ENCODE data around the gene ACTL8. TPM values are rescaled to one million over a fixed set of nuclear protein-coding genes. Genes with fewer than 3 reads are reported as not detected.

The ACTL8 gene
- total and polyA plus RNA-seq, 10 donors = not detected

GRCh38 chr1:17729909-17730308 is 25.2 kb upstream of the ACTL8 start:
- Histone ChIP-seq H3K27me3 (replicated peaks in 1 of 7) (peaks cover 0 to 31% (median 0%) of the 10 kb centered on the region in 7 donors), H3K4me1 (no peaks in the 10 kb centered on the region), H3K27ac (no peak overlapping the region), H3K4me3 (no peak overlapping the region), H3K36me3 (no peaks in the 10 kb centered on the region), H3K9me3 (peaks cover 0 to 11% (median 3%) of the 10 kb centered on the region in 8 donors)
- TF ChIP-seq POLR2AphosphoS5 (IDR thresholded peaks at IDR 0.05) (no peak), POLR2A (IDR thresholded peaks at IDR 0.05) (no peak)
- TF ChIP-seq, protein P1, sequence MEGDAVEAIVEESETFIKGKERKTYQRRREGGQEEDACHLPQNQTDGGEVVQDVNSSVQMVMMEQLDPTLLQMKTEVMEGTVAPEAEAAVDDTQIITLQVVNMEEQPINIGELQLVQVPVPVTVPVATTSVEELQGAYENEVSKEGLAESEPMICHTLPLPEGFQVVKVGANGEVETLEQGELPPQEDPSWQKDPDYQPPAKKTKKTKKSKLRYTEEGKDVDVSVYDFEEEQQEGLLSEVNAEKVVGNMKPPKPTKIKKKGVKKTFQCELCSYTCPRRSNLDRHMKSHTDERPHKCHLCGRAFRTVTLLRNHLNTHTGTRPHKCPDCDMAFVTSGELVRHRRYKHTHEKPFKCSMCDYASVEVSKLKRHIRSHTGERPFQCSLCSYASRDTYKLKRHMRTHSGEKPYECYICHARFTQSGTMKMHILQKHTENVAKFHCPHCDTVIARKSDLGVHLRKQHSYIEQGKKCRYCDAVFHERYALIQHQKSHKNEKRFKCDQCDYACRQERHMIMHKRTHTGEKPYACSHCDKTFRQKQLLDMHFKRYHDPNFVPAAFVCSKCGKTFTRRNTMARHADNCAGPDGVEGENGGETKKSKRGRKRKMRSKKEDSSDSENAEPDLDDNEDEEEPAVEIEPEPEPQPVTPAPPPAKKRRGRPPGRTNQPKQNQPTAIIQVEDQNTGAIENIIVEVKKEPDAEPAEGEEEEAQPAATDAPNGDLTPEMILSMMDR (IDR thresholded peaks at IDR 0.05 in 8 of 11, conservative IDR thresholded peaks at IDR 0.05 in 3 of 11) = no peak
- WGBS, 5 donors = 70 to 81% (median 73%) methylated on average over 8 to 10 of the region's 10 CpGs
- intact Hi-C loops (cut with DNase I; ENCODE audit: low total_unique reads) = no loop called here
- no peak for DNase-seq

DNA sequence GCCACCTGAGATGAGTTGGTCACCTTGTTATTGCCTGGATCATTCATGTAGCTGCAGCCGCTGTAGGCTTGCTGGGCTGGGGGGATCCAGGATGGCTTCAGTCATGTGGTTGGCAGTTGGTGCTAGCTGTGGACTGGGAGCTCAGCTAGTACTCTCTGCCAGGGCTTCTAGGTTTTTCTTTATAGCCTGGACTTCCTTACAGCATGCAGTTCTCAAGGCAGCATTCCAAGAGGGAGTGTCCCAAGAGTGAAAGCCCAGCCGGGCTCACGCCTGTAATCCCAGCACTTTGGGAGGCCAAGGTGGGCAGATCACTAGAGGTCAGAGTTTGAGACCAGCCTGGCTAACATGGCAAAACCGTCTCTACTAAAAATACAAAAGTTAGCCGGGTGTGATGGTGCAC is 23.7 kb upstream of the ACTL8 start:
- no peak for DNase-seq
- Histone ChIP-seq H3K9me3 (peaks cover 0 to 11% (median 3%) of the 10 kb centered on the region in 8 donors), H3K27ac (no peak overlapping the region), H3K4me1 (no peaks in the 10 kb centered on the region), H3K4me3 (no peak overlapping the region), H3K27me3 (replicated peaks in 1 of 7) (peaks cover 0 to 34% (median 8%) of the 10 kb centered on the region in 7 donors), H3K36me3 (no peaks in the 10 kb centered on the region)
- intact Hi-C loops (cut with DNase I; ENCODE audit: low total_unique reads) = no loop called here
- 68 to 86% (median 83%) methylated on average over 4 to 5 of the region's 5 CpGs for WGBS, 5 donors
- TF ChIP-seq, protein P1 (IDR thresholded peaks at IDR 0.05 in 8 of 11, conservative IDR thresholded peaks at IDR 0.05 in 3 of 11) = no peak
- TF ChIP-seq POLR2A (IDR thresholded peaks at IDR 0.05) (no peak), POLR2AphosphoS5 (IDR thresholded peaks at IDR 0.05) (no peak)

DNA sequence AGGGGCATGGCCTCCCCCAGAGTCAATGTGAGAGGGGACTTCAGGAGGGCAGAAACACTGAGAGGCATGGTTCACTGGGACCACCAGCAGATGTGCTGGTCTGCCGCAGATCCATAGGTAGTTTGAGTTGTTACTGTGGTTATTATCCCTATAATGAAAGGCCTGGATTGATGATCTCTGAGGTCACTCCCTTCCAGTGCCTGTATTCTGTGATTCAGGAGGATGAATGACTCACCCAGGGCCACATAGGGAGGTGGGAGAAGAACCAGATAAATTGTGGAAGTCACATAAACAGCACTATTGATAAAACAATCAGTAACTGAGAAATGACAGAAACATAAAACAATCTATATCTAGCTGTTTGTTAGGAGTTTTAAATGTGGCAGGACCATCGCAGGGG is 22.7 kb upstream of the ACTL8 start:
- Histone ChIP-seq H3K9me3 (peaks cover 0 to 11% (median 3%) of the 10 kb centered on the region in 8 donors), H3K4me1 (no peaks in the 10 kb centered on the region), H3K27ac (no peak overlapping the region), H3K36me3 (no peaks in the 10 kb centered on the region), H3K27me3 (replicated peaks in 1 of 7) (peaks cover 0 to 35% (median 12%) of the 10 kb centered on the region in 7 donors), H3K4me3 (no peak overlapping the region)
- no peak for DNase-seq
- intact Hi-C loops (cut with DNase I; ENCODE audit: low total_unique reads) = no loop called here
- WGBS, 5 donors = 89 to 93% (median 91%) methylated on average over 2 of the region's 2 CpGs
- TF ChIP-seq POLR2A (IDR thresholded peaks at IDR 0.05) (no peak), POLR2AphosphoS5 (IDR thresholded peaks at IDR 0.05) (no peak)
- TF ChIP-seq, protein P1 (IDR thresholded peaks at IDR 0.05 in 8 of 11, conservative IDR thresholded peaks at IDR 0.05 in 3 of 11) = no peak

DNA sequence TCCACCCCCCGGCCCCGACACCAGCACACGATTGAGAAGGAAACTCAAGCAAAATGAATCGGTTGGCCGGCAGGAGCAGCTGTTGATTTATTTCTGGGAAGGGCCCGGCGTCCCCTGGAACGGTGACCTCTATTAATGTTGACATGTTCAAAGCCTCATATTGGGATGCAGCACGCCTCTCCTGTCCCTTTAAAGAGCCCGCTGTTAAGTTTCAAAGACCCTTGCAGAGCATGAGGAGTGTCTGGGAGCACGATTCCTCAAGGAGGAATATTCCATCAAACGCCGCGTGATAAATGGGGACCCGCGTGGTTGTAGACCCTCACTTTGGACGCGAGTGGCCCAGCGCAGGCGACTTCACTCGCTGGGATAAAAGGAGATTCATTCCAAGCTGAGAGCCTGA is 21.5 kb upstream of the ACTL8 start:
- H3K27me3 ChIP-seq (replicated peaks in 1 of 7) = peaks cover 0 to 33% (median 12%) of the 10 kb centered on the region in 7 donors
- H3K4me1 ChIP-seq = no peaks in the 10 kb centered on the region
- intact Hi-C loops (cut with DNase I; ENCODE audit: low total_unique reads) = no loop called here
- WGBS, 5 donors = 65 to 75% (median 70%) methylated on average over 21 of the region's 21 CpGs
- H3K4me3 ChIP-seq = no peak overlapping the region
- DNase-seq = no peak
- H3K9me3 ChIP-seq = peaks cover 0 to under 1% (median 0%) of the 10 kb centered on the region in 8 donors
- TF ChIP-seq, protein P1 (IDR thresholded peaks at IDR 0.05 in 8 of 11, conservative IDR thresholded peaks at IDR 0.05 in 3 of 11) = no peak
- TF ChIP-seq POLR2A (IDR thresholded peaks at IDR 0.05) (no peak), POLR2AphosphoS5 (IDR thresholded peaks at IDR 0.05) (no peak)
- no peak overlapping the region for H3K27ac ChIP-seq
- no peaks in the 10 kb centered on the region for H3K36me3 ChIP-seq
